WERI-Rb-1 (cell line): ENCODE data around the gene POMT1.
A peak's percentile ranks its signal among the peaks of the same experiment; 100 is the strongest.

Experiments
- DNase-seq: peaks from one replicate; pipeline ENCODE4 v3.0.0-alpha.2; 2020
- H3K27ac ChIP-seq: fragments of 250-450 bp; sonication (Bioruptor Pico); 2 replicates; pipeline ENCODE4 v1.5.1; 2020; ENCODE audit warnings: mild to moderate bottlenecking, moderate library complexity
- H3K27me3 ChIP-seq: fragments of 250-450 bp; sonication (Bioruptor Pico); 2 replicates; pipeline ENCODE4 v1.5.1; 2021; ENCODE audit warnings: mild to moderate bottlenecking, low read depth, moderate library complexity; ENCODE audit not compliant: insufficient read depth, severe bottlenecking
- H3K36me3 ChIP-seq: fragments of 250-450 bp; sonication (Bioruptor Pico); 2 replicates; pipeline ENCODE4 v1.5.1; 2020; ENCODE audit warnings: mild to moderate bottlenecking, moderate library complexity
- H3K4me3 ChIP-seq: 2 replicates; pipeline ENCODE4 v1.5.1; 2011; ENCODE audit warnings: low read depth, mild to moderate bottlenecking, control low read depth, low read length
- H3K9me3 ChIP-seq: fragments of 250-450 bp; sonication (Bioruptor Pico); 2 replicates; pipeline ENCODE4 v1.5.1; 2021; ENCODE audit warnings: mild to moderate bottlenecking, moderate library complexity; ENCODE audit not compliant: severe bottlenecking
- TF ChIP-seq, protein P1 (sequence below): IDR thresholded peaks from 2 replicates; pipeline ENCODE4 v1.5.1; 2011; ENCODE audit warnings: low read depth, mild to moderate bottlenecking, control low read depth, inconsistent platforms, low read length

Gene POMT1

DNA sequence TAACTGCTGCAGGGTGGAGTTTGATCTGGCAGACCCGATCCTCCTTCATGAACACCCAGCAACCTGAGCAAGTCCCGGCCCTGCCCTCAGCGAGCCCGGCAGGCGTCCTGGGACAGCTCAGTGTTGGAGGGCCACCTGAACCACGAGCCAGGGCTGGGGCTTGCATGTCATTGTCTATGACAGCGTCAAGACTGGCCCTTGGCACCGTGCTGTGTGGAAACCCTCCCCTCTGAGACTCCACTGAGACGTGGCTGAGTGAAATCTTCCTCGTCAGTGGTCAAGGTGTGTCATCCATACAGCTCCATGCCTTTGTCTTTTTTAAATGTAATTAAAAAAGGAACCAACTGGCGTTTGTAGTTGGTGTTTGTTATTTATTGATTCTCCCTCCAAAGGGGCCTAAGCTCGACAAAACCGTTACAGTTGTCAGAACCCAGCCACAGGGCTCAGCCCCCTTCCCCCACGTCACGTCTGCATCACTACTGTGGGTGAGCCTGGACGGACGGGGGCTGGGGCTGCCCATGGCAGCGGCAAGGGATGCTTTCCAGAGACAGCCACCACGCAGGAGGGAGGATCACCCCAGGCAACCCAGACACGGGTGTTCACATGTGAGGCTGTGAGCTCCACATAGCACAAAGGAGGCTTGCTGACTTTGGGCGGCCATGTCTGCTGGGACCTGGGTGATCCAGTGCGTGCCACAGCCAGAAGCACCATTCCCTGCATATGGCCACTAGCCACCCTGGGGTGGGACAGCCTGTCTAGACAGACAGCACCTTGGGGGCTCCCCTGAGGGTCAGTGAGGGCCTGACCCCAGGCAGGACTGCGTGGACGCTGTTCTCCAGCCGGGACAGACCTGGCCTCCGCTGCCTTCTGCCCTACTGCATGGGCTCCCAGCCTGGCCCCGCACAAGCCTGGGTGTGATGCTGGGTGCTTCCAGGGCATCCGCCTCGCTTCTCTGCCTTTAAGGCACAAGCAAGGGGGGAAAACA lies 21.0 kb downstream of the POMT1 start:
- Histone ChIP-seq H3K27ac (peak overlapping the region; percentile 53), H3K4me3 (no peak overlapping the region), H3K27me3 (no peaks in the 10 kb centered on the region), H3K9me3 (no peaks in the 10 kb centered on the region), H3K36me3 (peaks cover 100% of the 10 kb centered on the region)
- TF ChIP-seq, protein P1, sequence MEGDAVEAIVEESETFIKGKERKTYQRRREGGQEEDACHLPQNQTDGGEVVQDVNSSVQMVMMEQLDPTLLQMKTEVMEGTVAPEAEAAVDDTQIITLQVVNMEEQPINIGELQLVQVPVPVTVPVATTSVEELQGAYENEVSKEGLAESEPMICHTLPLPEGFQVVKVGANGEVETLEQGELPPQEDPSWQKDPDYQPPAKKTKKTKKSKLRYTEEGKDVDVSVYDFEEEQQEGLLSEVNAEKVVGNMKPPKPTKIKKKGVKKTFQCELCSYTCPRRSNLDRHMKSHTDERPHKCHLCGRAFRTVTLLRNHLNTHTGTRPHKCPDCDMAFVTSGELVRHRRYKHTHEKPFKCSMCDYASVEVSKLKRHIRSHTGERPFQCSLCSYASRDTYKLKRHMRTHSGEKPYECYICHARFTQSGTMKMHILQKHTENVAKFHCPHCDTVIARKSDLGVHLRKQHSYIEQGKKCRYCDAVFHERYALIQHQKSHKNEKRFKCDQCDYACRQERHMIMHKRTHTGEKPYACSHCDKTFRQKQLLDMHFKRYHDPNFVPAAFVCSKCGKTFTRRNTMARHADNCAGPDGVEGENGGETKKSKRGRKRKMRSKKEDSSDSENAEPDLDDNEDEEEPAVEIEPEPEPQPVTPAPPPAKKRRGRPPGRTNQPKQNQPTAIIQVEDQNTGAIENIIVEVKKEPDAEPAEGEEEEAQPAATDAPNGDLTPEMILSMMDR: no peak
- no peak for DNase-seq

DNA sequence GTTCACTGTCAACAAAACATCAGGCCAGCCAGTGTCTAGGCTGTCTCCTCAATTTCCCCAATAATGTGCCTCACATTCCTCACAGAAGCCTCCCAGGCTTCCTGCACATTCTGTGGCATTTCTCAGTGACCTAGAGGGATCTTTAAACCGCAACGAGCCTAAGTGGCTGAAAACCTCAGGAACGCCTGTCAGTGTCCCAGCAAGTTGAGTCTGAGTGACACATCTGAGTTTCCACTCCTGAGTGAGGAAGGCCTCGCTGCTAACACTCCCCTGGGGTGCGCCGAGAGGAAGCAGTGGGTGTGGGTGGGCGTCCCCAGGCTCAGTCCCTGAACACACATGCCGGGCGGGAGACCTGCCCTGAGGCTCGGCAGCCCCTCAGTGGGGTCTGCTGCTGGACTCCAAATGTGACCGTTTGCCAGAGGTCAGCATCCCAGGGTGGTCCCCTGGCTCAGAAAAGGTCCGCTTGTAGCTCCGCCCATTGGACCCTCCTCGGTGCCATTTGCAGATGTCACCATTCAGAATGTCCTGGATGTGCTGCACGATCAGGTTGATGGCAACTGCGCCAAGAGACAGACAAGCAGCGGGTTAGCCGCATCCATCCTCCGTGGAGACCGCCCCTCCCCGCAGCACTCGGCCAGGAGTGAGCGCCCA lies 22.1 kb downstream of the POMT1 start:
- no peak for DNase-seq
- Histone ChIP-seq H3K27me3 (no peaks in the 10 kb centered on the region), H3K4me3 (no peak overlapping the region), H3K36me3 (peaks cover 100% of the 10 kb centered on the region), H3K9me3 (no peaks in the 10 kb centered on the region), H3K27ac (peak overlapping the region; percentile 18; the same call in 1 of the 2 replicates)
- TF ChIP-seq, protein P1: no peak

DNA sequence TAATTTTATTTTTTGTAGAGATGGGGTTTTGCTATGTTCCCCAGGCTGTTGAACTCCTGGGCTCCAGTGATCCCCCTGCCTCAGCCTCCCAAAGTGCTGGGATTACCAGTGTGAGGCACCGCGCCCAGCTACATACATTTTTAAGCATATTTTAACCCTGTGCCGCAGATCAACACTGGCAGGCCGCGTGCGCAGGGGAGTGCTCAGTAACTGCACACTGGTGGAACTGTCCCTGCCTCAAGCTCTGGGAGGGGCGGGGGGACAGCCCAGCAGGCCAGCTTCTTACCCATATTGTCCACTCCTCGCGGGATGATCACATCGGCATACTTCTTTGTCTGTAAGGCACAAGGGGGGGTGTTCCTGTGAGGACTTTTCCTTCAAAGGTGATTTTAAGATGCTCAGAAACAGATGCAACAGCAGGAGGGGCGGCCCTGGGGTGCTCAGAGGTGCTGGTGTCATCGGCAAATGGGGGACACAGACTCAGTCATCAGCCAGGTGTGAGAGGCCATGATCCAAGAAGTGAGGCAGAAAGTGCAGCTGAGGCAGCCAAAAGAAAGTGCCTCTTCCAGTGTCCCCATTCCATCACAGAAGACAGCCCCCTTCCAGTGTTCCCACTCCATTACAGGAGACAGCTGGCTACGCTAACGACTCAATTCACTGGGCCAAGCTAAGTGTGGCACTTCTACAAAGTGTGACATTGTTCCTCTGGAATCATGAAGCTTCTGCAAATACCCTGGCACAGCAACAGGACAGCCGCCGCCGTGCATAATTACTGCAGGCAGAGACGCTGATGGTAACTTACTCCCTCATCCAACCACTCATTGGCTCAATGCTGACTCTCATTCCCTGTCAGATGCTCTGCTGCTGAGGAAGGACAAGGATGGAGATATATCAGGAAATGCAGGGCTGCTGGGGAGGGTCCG lies 23.2 kb downstream of the POMT1 start:
- Histone ChIP-seq H3K4me3 (no peak overlapping the region), H3K27me3 (no peaks in the 10 kb centered on the region), H3K9me3 (no peaks in the 10 kb centered on the region), H3K36me3 (peaks cover 99% of the 10 kb centered on the region), H3K27ac (no peak overlapping the region)
- TF ChIP-seq, protein P1: no peak
- no peak for DNase-seq

DNA sequence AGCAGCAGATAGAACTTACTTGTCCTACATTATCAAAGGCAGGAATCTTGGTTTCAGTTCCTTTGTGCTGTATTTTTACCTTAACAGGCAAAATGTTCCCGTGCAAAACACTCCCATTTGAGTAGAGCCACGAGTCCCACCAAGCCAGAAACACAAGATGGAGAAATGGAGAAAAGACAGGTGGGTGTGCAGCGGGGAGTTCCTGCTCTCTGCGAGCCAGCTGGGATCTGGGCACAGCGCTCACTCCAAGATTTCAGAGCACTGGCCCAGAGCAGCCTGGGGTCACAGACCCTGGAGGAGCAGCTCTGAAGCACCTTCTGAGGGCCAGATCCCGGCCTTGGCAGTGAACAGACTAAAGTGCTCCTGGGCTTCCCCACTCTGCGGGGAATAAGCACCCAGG lies 25.5 kb downstream of the POMT1 start:
- Histone ChIP-seq H3K9me3 (no peaks in the 10 kb centered on the region), H3K4me3 (no peak overlapping the region), H3K27me3 (no peaks in the 10 kb centered on the region), H3K36me3 (peaks cover 77% of the 10 kb centered on the region), H3K27ac (no peak overlapping the region)
- TF ChIP-seq, protein P1: no peak
- DNase-seq: no peak

DNA sequence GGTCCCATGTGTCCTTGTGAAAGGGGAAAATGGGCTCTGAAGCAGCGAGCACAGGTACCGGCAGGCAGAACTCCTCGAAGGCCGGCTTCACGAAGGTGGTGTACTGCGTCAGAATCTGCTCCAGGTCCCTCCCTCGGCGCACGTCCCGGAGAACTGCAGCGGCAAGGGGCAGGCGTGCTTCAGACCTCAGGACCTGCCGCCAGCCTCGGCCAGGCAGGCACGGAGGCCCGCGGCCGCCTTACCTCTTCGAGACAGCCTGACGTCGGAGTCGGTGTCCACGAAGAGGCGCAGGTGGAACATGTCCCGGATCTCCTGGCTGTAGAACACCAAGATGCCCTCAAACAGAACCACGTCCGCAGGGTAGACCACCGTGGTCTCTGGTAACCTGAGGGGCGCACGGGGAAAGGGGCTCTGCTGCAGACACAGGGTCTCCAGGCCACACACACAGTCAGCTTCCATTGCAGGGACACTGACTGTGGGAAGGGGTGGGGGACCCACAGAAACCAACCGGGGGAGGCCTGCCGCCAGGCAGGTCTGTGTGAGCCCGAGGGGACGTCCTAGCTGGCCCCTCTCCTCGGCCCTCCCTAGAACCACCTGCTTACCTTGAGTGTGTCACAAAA lies 26.3 kb downstream of the POMT1 start:
- TF ChIP-seq, protein P1: no peak
- DNase-seq: no peak
- H3K4me3 ChIP-seq: no peak overlapping the region
- no peaks in the 10 kb centered on the region for H3K9me3 ChIP-seq
- peaks cover 69% of the 10 kb centered on the region for H3K36me3 ChIP-seq
- H3K27me3 ChIP-seq: no peaks in the 10 kb centered on the region
- no peak overlapping the region for H3K27ac ChIP-seq
